IMR-90 (cell line): ENCODE results near the gene CFAP157. TPM values are rescaled to one million over a fixed set of nuclear protein-coding genes. Genes with fewer than 3 reads are reported as not detected.
A peak's percentile ranks its signal among the peaks of the same experiment; 100 is the strongest.

Experiments
- ATAC-seq: fragments of 200-7000 bp; cut with Tn5 transposase; 2 replicates; pipeline ENCODE4 v1.9.1; 2020; ENCODE audit warnings: low read depth, mild to moderate bottlenecking, moderate library complexity
- BruUV-seq: library from RNA; stranded (reverse); fragments of 400-500 nt; replicated peaks from 2 replicates; lab custom pipeline; 2021; lab: Mats Ljungman, UMichigan
- CTCF ChIA-PET: fragments of 300-600 bp; formaldehyde crosslinking; extraction: SDS; loops from one replicate; lab custom pipeline; 2021; ENCODE audit warnings: antibody characterized with exemption; lab: Yijun Ruan, JAX
- POLR2A ChIA-PET: fragments of 300-600 bp; sonication (Branson Sonifier 250); formaldehyde crosslinking; loops from one replicate; lab custom pipeline; 2022; ENCODE audit warnings: antibody characterized with exemption; ENCODE audit not compliant: unreplicated experiment; lab: Charles Lee
- DNase-seq: peaks from one replicate; pipeline ENCODE4 v3.0.0; 2013
- H2AFZ ChIP-seq: replicated peaks from 2 replicates; pipeline ENCODE3; 2013; ENCODE audit warnings: low read length, mild to moderate bottlenecking; ENCODE audit not compliant: poor library complexity
- H2AK5ac ChIP-seq: 2 replicates; pipeline ENCODE4 v1.6.1; 2013; ENCODE audit warnings: low read depth, low read length, inconsistent platforms
- H2AK9ac ChIP-seq: replicated peaks from 2 replicates; pipeline ENCODE3; 2013; ENCODE audit warnings: mild to moderate bottlenecking, low read depth, low read length, moderate library complexity; ENCODE audit not compliant: poor library complexity
- H2BK120ac ChIP-seq: 2 replicates; pipeline ENCODE4 v1.6.1; 2013; ENCODE audit warnings: low read depth, low read length, inconsistent platforms
- H2BK15ac ChIP-seq: 3 replicates; pipeline ENCODE4 v1.6.1; 2013; ENCODE audit warnings: low read depth, low read length, inconsistent platforms
- H2BK20ac ChIP-seq: 2 replicates; pipeline ENCODE4 v1.6.1; 2013; ENCODE audit warnings: low read depth, mild to moderate bottlenecking, inconsistent platforms, low read length, moderate library complexity
- H2BK5ac ChIP-seq: 2 replicates; pipeline ENCODE4 v1.6.1; 2013; ENCODE audit warnings: mild to moderate bottlenecking, low read depth, low read length, inconsistent platforms; ENCODE audit not compliant: poor library complexity, severe bottlenecking
- H3K14ac ChIP-seq: replicated peaks from 2 replicates; pipeline ENCODE4 v1.6.1; 2013; ENCODE audit warnings: low read depth, low read length, inconsistent platforms
- H3K18ac ChIP-seq: 2 replicates; pipeline ENCODE4 v1.6.1; 2013; ENCODE audit warnings: low read depth, low read length, control low read depth
- H3K23ac ChIP-seq: 2 replicates; pipeline ENCODE4 v1.6.1; 2013; ENCODE audit warnings: low read depth, low read length, inconsistent platforms
- H3K27ac ChIP-seq: 2 replicates; pipeline ENCODE4 v1.5.1; 2013; ENCODE audit warnings: mild to moderate bottlenecking, control low read depth, low read length; ENCODE audit not compliant: insufficient read depth
- H3K27me3 ChIP-seq: 2 replicates; pipeline ENCODE4 v1.6.1; 2013; ENCODE audit warnings: low read length; ENCODE audit not compliant: control insufficient read depth, insufficient read depth
- H3K36me3 ChIP-seq: 2 replicates; pipeline ENCODE4 v1.6.1; 2013; ENCODE audit warnings: low read length, mixed read lengths; ENCODE audit not compliant: control insufficient read depth, insufficient read depth
- H3K4ac ChIP-seq: 2 replicates; pipeline ENCODE4 v1.6.1; 2013; ENCODE audit warnings: low read depth, low read length, inconsistent platforms
- H3K4me1 ChIP-seq: 2 replicates; pipeline ENCODE4 v1.6.1; 2013; ENCODE audit warnings: low read length, mixed read lengths; ENCODE audit not compliant: control insufficient read depth, insufficient read depth
- H3K4me2 ChIP-seq: 2 replicates; pipeline ENCODE4 v1.6.1; 2013; ENCODE audit warnings: low read depth, mild to moderate bottlenecking, control low read depth, low read length, moderate library complexity
- H3K4me3 ChIP-seq: 2 replicates; pipeline ENCODE4 v1.5.1; 2013; ENCODE audit warnings: low read depth, mild to moderate bottlenecking, control low read depth, low read length, moderate library complexity; ENCODE audit not compliant: insufficient read depth
- H3K56ac ChIP-seq: 2 replicates; pipeline ENCODE4 v1.6.1; 2013; ENCODE audit warnings: low read length, inconsistent platforms; ENCODE audit not compliant: insufficient read depth; ENCODE audit errors: extremely low read depth
- H3K79me1 ChIP-seq, 2 experiments: 2 replicates each; pipeline ENCODE4 v1.6.1; 2013; ENCODE audit warnings: low read length in 2 of 2, inconsistent platforms in 1 of 2, low read depth in 1 of 2
- H3K9ac ChIP-seq: 2 replicates; pipeline ENCODE4 v1.6.1; 2013; ENCODE audit warnings: low read depth, low read length, control low read depth
- H3K9me1 ChIP-seq: 2 replicates; pipeline ENCODE4 v1.6.1; 2013; ENCODE audit warnings: low read length, inconsistent platforms; ENCODE audit not compliant: insufficient read depth
- H3K9me3 ChIP-seq: 2 replicates; pipeline ENCODE4 v1.6.1; 2013; ENCODE audit warnings: low read length; ENCODE audit not compliant: control insufficient read depth, insufficient read depth
- H4K20me1 ChIP-seq: 2 replicates; pipeline ENCODE4 v1.6.1; 2013; ENCODE audit warnings: low read length, inconsistent platforms; ENCODE audit not compliant: insufficient read depth
- H4K5ac ChIP-seq: 2 replicates; pipeline ENCODE4 v1.6.1; 2013; ENCODE audit warnings: mild to moderate bottlenecking, low read depth, low read length, control low read depth
- H4K8ac ChIP-seq, 2 experiments: 2 replicates each; pipeline ENCODE4 v1.6.1; 2013; ENCODE audit warnings: low read depth in 2 of 2, low read length in 2 of 2, control low read depth in 1 of 2, inconsistent platforms in 1 of 2
- H4K91ac ChIP-seq: 2 replicates; pipeline ENCODE4 v1.6.1; 2013; ENCODE audit warnings: low read depth, low read length, inconsistent platforms; ENCODE audit not compliant: insufficient read depth
- CHD1 ChIP-seq: IDR thresholded peaks from 2 replicates; pipeline ENCODE4 v1.6.1; 2012; ENCODE audit warnings: low read depth, low read length, improper control_type of control experiment
- ELK1 ChIP-seq: fragments of 150-350 bp; IDR thresholded peaks from 2 replicates; pipeline ENCODE4 v1.6.1; 2016; ENCODE audit warnings: low read depth, mild to moderate bottlenecking, low read length, moderate library complexity, borderline replicate concordance
- FOS ChIP-seq: fragments of 150-350 bp; IDR thresholded peaks from 2 replicates; pipeline ENCODE4 v1.6.1; 2016; ENCODE audit warnings: low read depth, low read length
- MAFK ChIP-seq: IDR thresholded peaks from 2 replicates; pipeline ENCODE4 v1.6.1; 2012; ENCODE audit warnings: low read depth, low read length, improper control_type of control experiment
- NFE2L2 ChIP-seq: fragments of 150-350 bp; IDR thresholded peaks from 2 replicates; pipeline ENCODE4 v1.6.1; 2016; ENCODE audit warnings: low read depth, mild to moderate bottlenecking, low read length
- WGBS, 2 experiments: methylation state at CpG; one replicate each; pipeline versions ENCODE4 v1.1.5 to v1.1.7; 2013; ENCODE audit warnings: missing lambda C conversion rate in 2 of 2; ENCODE audit not compliant: insufficient read length in 1 of 2; ENCODE audit errors: extremely low coverage in 2 of 2; 5-methylcytosine and 5-hydroxymethylcytosine counted together
- dilution Hi-C: fragments of 300-500 bp; cut with HindIII; formaldehyde crosslinking; loops from one replicate; pipeline ENCODE4 v1.14.3; 2018; ENCODE audit warnings: low sequenced_read_pairs; ENCODE audit not compliant: unreplicated experiment
- in situ Hi-C: fragments of 300-500 bp; cut with MboI; formaldehyde crosslinking; loops from 3 replicates; pipeline ENCODE4 v1.14.3; 2019; ENCODE audit warnings: low sequenced_read_pairs, inconsistent platforms, mixed read lengths
- intact Hi-C: fragments of 100-400 bp; cut with micrococcal nuclease; formaldehyde crosslinking; loops from 2 replicates; pipeline ENCODE4 v1.10.0; 2022
- polyA plus RNA-seq, 3 experiments: library from polyadenylated mRNA; depleted of rRNA; stranded (reverse); fragments of >200 nt; gene quantifications; 2 replicates each; pipeline ENCODE4 v1.2.3, GENCODE V29; 2012; ENCODE audit warnings: low replicate concordance in 1 of 3
- total RNA-seq: library from RNA; depleted of rRNA; stranded (reverse); fragments of >200 nt; gene quantifications from 2 replicates; pipeline ENCODE4 v1.2.3, GENCODE V29; 2012

The CFAP157 gene
- total and polyA plus RNA-seq, 2 of the 4 experiments (the other 2 are of a cell fraction), result not detected

- H3K9me3 ChIP-seq, result no peaks in the 10 kb centered on the region
- no peak overlapping the region for H4K91ac ChIP-seq
- H3K56ac ChIP-seq, result no peak overlapping the region
- DNase-seq, result no peak
- intact Hi-C loops, result no loop called here
- H4K20me1 ChIP-seq, result no peaks in the 10 kb centered on the region
- H3K4me1 ChIP-seq, result 0 out of 2 replicates have a peak, but pooled peaks cover 1% of the 10 kb centered on the region
- no peak overlapping the region for H3K4ac ChIP-seq
- in situ Hi-C loops, result no loop called here
- BruUV-seq, result no TSS peak
- H3K4me2 ChIP-seq, result no peak overlapping the region
- H3K9ac ChIP-seq, result no peak overlapping the region
- H2BK15ac ChIP-seq, result no peak overlapping the region
- H3K79me1 ChIP-seq, result no peaks in the 10 kb centered on the region
- H2BK20ac ChIP-seq, result no peak overlapping the region
- H4K8ac ChIP-seq, result no peak overlapping the region
- H3K36me3 ChIP-seq, result no peaks in the 10 kb centered on the region
- ChIA-PET POLR2A (no interaction called here), CTCF (interaction anchor here (2.6 kb wide), 1 partner anchor 11 kb away, joined by 8 read pairs; the partner anchor contains the start of gene TOR2A)
- H3K4me3 ChIP-seq, result no peak overlapping the region
- H3K27ac ChIP-seq, result no peak overlapping the region
- H3K9me1 ChIP-seq, result no peaks in the 10 kb centered on the region; the same call in 1 of the 2 replicates
- peaks cover 4% of the 10 kb centered on the region; the same call in 1 of the 2 replicates for H3K27me3 ChIP-seq
- H4K5ac ChIP-seq, result no peak overlapping the region
- no peak overlapping the region for H2BK120ac ChIP-seq
- no peak overlapping the region for H2AK9ac ChIP-seq
- H2AFZ ChIP-seq, result peak overlapping the region; percentile 34
- H2AK5ac ChIP-seq, result no peak overlapping the region
- H3K23ac ChIP-seq, result no peak overlapping the region
- dilution Hi-C loops, result no loop called here
- H3K14ac ChIP-seq, result no peak overlapping the region
- H3K18ac ChIP-seq, result no peak overlapping the region
- WGBS, 2 experiments, result 58% methylated on average over 6 of the region's 23 CpGs; no CpG with 5 or more reads in 1 of the 2 experiments
- no peak overlapping the region for H2BK5ac ChIP-seq
- TF ChIP-seq CHD1 (no peak), MAFK (no peak), NFE2L2 (no peak), ELK1 (no peak), FOS (no peak)
- no peak for ATAC-seq
These were observed 17.2 kb downstream of the CFAP157 start for GRCh38 chr9:127724012-127724411.
